ENCODE data around the gene WDR86.

DNA sequence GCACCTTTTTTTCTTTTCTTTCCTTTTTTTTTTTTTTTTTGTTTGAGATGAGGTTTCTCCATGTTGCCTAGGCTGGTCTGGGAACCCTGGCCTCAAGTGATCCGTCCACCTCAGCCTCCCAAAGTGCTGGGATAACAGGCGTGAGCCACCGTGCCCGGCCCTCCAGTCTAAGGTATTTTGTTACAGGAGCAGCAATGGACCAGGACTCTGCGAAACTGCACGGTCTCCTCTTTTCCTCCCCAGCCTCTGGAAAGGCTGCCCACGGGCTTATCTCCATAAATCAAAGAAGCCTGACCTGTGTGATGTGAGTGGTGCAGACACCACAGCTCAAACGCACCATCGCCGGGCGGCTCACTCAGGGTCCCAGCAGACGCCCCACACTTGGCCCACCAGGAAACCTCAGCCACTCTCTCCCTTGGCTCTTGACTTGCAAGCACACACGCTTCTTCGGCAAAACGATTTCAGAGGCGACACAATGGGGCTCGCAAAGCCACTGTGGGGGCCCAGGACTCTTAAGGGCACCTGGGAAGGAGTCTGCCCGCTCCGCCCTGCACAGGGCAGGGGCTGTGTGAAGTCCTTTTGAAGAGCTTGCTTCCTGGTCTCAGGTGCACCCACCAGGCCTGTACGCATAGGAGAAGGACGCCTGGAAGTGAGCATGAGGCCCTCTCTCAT lies 20.6 kb downstream of the WDR86 start:
- TF ChIP-seq L3MBTL2 (conservative IDR thresholded peaks at IDR 0.05) (no peak), ELF4 (IDR thresholded peaks at IDR 0.05) (no peak), ARNT (IDR thresholded peaks at IDR 0.05) (no peak), NFRKB (IDR thresholded peaks at IDR 0.05) (no peak), FOXK2 (IDR thresholded peaks at IDR 0.05) (no peak), BHLHE40 (IDR thresholded peaks at IDR 0.05; ENCODE audit: borderline replicate concordance) (no peak), SUZ12 (IDR thresholded peaks at IDR 0.05) (no peak)
- TF ChIP-seq, protein P1, sequence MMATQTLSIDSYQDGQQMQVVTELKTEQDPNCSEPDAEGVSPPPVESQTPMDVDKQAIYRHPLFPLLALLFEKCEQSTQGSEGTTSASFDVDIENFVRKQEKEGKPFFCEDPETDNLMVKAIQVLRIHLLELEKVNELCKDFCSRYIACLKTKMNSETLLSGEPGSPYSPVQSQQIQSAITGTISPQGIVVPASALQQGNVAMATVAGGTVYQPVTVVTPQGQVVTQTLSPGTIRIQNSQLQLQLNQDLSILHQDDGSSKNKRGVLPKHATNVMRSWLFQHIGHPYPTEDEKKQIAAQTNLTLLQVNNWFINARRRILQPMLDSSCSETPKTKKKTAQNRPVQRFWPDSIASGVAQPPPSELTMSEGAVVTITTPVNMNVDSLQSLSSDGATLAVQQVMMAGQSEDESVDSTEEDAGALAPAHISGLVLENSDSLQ (IDR thresholded peaks at IDR 0.05), result no peak

Measured in HEK293T (cell line).